ENCODE measurements around the gene CCDC180.

Gene CCDC180

DNA sequence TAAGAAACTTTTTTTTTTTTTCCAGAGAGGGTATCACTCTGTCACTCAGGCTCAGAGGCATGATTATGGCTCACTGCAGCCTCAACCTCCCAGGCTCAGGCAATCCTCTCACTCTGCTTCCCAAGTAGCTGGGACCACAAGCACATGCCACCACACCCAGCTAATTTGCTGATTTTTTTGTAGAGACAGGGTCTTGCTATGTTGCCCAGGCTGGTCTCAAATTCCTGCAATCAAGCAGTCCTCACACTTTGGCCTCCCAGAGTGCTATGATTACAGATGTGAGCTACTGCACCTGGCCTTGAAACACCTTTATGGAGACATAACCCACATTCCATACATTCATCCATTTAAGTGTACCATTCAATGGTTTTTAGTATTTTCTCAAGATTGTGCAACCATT is 23.7 kb upstream of the CCDC180 start:
- DNase-seq (ENCODE audit: low read depth), result no peak
- TF ChIP-seq, protein P1, sequence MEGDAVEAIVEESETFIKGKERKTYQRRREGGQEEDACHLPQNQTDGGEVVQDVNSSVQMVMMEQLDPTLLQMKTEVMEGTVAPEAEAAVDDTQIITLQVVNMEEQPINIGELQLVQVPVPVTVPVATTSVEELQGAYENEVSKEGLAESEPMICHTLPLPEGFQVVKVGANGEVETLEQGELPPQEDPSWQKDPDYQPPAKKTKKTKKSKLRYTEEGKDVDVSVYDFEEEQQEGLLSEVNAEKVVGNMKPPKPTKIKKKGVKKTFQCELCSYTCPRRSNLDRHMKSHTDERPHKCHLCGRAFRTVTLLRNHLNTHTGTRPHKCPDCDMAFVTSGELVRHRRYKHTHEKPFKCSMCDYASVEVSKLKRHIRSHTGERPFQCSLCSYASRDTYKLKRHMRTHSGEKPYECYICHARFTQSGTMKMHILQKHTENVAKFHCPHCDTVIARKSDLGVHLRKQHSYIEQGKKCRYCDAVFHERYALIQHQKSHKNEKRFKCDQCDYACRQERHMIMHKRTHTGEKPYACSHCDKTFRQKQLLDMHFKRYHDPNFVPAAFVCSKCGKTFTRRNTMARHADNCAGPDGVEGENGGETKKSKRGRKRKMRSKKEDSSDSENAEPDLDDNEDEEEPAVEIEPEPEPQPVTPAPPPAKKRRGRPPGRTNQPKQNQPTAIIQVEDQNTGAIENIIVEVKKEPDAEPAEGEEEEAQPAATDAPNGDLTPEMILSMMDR (IDR thresholded peaks at IDR 0.05; ENCODE audit: low read depth, low read length, missing control alignments), result no peak
- H3K4me3 ChIP-seq (ENCODE audit: low read depth, low read length), result no peak overlapping the region

DNA sequence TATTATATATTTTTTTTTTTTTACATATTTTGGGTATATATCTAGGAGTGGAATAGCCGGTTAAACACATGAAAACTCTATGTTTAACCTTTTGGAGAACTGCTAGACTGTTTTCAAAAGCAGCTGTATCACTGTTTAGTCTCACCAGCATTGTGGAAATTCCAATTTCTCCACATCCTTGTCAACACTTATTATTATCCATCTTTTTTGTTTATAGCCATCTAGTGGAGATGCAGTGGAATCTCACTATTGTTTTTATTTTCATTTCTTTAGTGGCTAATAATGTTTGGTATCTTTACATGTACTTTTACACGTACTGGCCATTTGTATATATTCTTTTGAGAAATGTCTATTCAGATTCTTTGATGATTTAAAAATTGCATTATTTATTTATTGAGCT is 22.7 kb upstream of the CCDC180 start:
- DNase-seq (ENCODE audit: low read depth), result no peak
- TF ChIP-seq, protein P1 (IDR thresholded peaks at IDR 0.05; ENCODE audit: low read depth, low read length, missing control alignments), result peak; percentile 13
- no peak overlapping the region for H3K4me3 ChIP-seq (ENCODE audit: low read depth, low read length)

DNA sequence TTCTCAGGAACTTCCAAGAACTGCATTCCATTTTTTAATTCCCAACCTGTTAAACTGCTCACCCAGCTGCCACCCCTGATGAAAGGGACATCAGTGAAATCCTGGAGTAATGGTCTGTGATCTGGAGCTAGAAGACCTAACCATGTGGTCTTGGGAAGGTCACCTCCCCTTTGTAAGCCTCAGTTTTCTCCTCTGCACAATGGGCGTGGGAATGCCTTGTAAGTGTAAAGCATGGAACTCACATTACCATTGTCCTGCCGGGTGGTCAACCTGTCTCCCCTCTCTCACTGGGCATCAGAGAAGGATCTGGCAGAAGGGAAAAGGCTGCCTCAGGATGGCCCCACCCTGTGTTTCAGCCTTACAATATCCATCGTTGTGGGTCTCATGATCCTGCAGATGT is 15.3 kb upstream of the CCDC180 start:
- TF ChIP-seq, protein P1 (IDR thresholded peaks at IDR 0.05; ENCODE audit: low read depth, low read length, missing control alignments), result no peak

DNA sequence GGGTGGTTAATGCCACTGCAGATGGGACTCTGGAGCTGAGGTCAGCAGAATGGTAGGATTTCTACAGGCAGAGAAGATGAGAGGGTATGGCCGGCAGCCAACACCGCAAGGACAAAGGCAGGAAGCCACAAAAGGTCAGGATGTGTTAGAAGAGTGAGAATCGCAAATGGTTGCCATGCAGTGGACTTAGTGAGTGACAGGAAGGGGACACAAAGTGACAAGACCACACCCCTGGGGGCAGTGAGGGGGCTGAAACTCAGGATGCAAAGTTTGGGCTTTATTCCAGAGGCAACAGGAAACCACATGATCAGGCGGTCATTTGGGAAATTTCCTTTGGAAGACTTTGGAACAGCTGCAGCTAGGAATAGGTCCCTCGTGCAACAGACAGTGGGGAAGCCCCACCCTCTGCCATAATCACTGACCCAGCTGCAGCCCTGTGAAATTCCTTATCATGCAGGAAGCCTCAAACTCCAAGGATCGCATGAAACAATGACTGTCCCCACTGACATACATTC is 14.2 kb upstream of the CCDC180 start:
- TF ChIP-seq, protein P1 (IDR thresholded peaks at IDR 0.05; ENCODE audit: low read depth, low read length, missing control alignments), result no peak
- no peak for DNase-seq (ENCODE audit: low read depth)
- H3K4me3 ChIP-seq (ENCODE audit: low read depth, low read length), result no peak overlapping the region

More for the DNA sequence above, 15.3 kb upstream of the CCDC180 start:
- DNase-seq (ENCODE audit: low read depth), result no peak
- H3K4me3 ChIP-seq (ENCODE audit: low read depth, low read length), result no peak overlapping the region

DNA sequence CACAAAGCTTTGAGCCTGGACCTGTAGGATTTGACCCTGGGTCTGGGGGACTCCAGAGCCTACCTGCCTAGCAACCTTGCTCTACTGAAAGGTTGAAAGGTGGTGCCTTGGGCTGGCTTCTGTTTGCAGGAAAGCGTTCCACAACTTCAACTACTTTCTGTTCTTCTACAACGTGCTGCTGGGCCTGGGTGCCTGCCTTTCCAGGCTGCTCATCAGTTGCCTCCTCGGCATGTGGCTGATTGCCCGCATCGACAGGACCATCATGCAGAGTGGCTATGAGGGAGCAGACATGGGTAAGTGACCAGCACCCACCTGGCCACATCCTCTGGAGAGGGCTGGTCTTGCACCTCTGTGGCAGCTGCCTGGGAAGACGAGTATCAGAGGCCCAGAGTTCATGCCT is 13.6 kb upstream of the CCDC180 start:
- no peak for DNase-seq (ENCODE audit: low read depth)
- TF ChIP-seq, protein P1 (IDR thresholded peaks at IDR 0.05; ENCODE audit: low read depth, low read length, missing control alignments), result no peak
- H3K4me3 ChIP-seq (ENCODE audit: low read depth, low read length), result no peak overlapping the region

DNA sequence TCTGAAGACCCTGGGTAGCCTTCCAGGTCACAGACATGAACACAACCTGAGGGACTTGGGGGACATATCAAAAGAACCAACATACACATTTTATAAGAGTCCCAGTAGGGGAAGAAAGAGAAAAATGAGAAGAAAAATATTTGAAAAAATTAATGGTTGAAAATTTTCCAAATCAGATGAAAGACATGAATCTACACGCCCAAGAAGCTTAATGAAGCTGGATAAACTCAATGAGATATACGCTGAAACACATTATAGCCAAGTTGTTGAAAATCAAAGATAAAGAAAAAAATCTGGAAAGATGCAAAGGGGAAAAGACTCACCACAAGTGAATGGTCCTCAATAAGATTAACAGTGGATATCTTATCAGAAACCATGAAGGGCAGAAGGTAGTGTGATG is 9.6 kb upstream of the CCDC180 start:
- TF ChIP-seq, protein P1 (IDR thresholded peaks at IDR 0.05; ENCODE audit: low read depth, low read length, missing control alignments), result no peak
- DNase-seq (ENCODE audit: low read depth), result no peak
- H3K4me3 ChIP-seq (ENCODE audit: low read depth, low read length), result no peak overlapping the region

DNA sequence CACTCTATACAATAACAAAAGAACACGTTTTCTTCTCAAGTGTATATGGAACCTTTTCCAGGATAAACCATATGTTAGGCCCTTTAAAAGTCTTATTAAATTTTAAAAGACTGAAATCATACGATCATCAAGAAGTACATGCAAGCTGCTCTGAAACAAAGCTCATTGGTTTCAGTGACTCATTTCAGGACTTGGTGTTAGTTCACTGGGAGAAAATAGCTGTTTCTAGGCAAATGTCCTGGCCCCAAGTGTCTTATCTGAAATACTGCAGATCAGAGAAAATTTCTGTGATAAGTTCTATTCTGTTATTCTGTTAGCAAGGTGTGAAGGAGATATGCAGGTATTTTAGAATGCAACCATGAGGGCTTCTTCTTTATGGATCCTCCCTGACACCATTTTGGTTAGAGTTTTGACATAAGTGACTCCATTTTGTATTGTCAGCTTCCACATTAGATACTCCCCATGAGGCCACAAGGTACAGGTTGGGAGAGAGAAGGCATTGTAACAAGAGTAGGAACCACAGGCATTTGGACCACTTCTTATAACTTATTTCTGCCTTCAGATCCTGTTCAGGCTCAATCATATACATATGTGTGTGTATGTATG is 7.5 kb upstream of the CCDC180 start:
- H3K4me3 ChIP-seq (ENCODE audit: low read depth, low read length), result no peak overlapping the region

More for the DNA sequence above, 7.5 kb upstream of the CCDC180 start:
- TF ChIP-seq, protein P1 (IDR thresholded peaks at IDR 0.05; ENCODE audit: low read depth, low read length, missing control alignments), result no peak
- peak; percentile 53 for DNase-seq (ENCODE audit: low read depth)

All from GM12864 (cell line).